ENCODE results near the gene ABITRAM. TPM values are rescaled to one million over a fixed set of nuclear protein-coding genes. Genes with fewer than 3 reads are reported as not detected.
"Not testable (repeated sequence)": the region's sequence is repeated elsewhere in the genome, so short reads cannot be mapped to it uniquely, and the experiment has no call there.

Gene ABITRAM
- total RNA-seq = 1 to 10 TPM; 5.2 to 8.3 (median 6.8) TPM
- long read RNA-seq, partial matches to known transcripts = 0 of 1 reads
- long read RNA-seq, other reads (novel, unspliced or antisense) = 1 of 1 reads

GRCh38 chr9:108934323-108934893 lies at the start of gene ABITRAM:
Gene ABITRAM (plus strand): TSS chr9:108934400. CDS start chr9:108934487, 87 bp downstream.
- DNase-seq (peak; percentile 83 to 89 (median 87)), ATAC-seq (peak; percentile 89 to 94 (median 92))
- peak within 1 kb of the TSS; percentile 82 to 91 (median 82) for H3K27ac ChIP-seq
- under 1% methylated on average over 13 of the region's 47 CpGs for WGBS (ENCODE audit: insufficient coverage, low coverage, low lambda C conversion rate, missing lambda C conversion rate)
- peaks cover 0 to 13% (median 0%) of the 10 kb centered on the region in 4 donors for H3K36me3 ChIP-seq
- intact Hi-C loops (cut with DNase I) = no loop called here
- peak within 1 kb of the TSS; percentile 84 to 95 (median 94) for H3K4me3 ChIP-seq
- TF ChIP-seq CTCF (IDR thresholded peaks at IDR 0.05) (no peak), POLR2A (IDR thresholded peaks at IDR 0.05) (no peak)
- H3K9me3 ChIP-seq = no peaks in the 10 kb centered on the region
- peaks cover 0 to 18% (median 5%) of the 10 kb centered on the region in 4 donors for H3K4me1 ChIP-seq
- H3K27me3 ChIP-seq = no peaks in the 10 kb centered on the region

- H3K9me3 ChIP-seq = no peaks in the 10 kb centered on the region
- 43% methylated on average over 3 of the region's 3 CpGs for WGBS (ENCODE audit: insufficient coverage, low coverage, low lambda C conversion rate, missing lambda C conversion rate)
- peak in 1 of 4 donors; percentile 5 for ATAC-seq
- no peak for DNase-seq
- intact Hi-C loops (cut with DNase I) = no loop called here
- peaks cover 0 to 34% (median 7%) of the 10 kb centered on the region in 4 donors for H3K4me1 ChIP-seq
- TF ChIP-seq POLR2A (IDR thresholded peaks at IDR 0.05) (no peak), CTCF (IDR thresholded peaks at IDR 0.05) (no peak)
- peaks cover 0 to 8% (median 2%) of the 10 kb centered on the region in 4 donors for H3K36me3 ChIP-seq
- no peaks in the 10 kb centered on the region for H3K27me3 ChIP-seq
- no peak overlapping the region for H3K4me3 ChIP-seq
- peak overlapping the region in 2 of 3 donors; percentile 69 to 81 for H3K27ac ChIP-seq
Measured at GRCh38 chr9:108884701-108885100, 49.5 kb upstream of the ABITRAM start.

GRCh38 chr9:108885643-108886348 lies 48.4 kb upstream of the ABITRAM start:
- whole genome bisulfite sequencing (ENCODE audit: insufficient coverage, low coverage, low lambda C conversion rate, missing lambda C conversion rate) = 0% methylated on average over 1 of the region's 1 CpG
- H3K9me3 ChIP-seq = no peaks in the 10 kb centered on the region
- no peaks in the 10 kb centered on the region for H3K27me3 ChIP-seq
- intact Hi-C loops (cut with DNase I) = no loop called here
- no peak for TF ChIP-seq POLR2A (IDR thresholded peaks at IDR 0.05)
- TF ChIP-seq CTCF (IDR thresholded peaks at IDR 0.05) = no peak
- no peak overlapping the region for H3K4me3 ChIP-seq
- peak overlapping the region; percentile 42 to 81 (median 72) for H3K27ac ChIP-seq
- H3K36me3 ChIP-seq = peaks cover 0 to 10% (median 3%) of the 10 kb centered on the region in 4 donors
- H3K4me1 ChIP-seq = peaks cover 0 to 37% (median 7%) of the 10 kb centered on the region in 4 donors
- peak; percentile 77 to 92 (median 82) for ATAC-seq
- DNase-seq = peak in 2 of 3 donors; percentile 51 to 70

- H3K4me3 ChIP-seq; H3K9me3 ChIP-seq; H3K27me3 ChIP-seq; DNase-seq; intact Hi-C loops (cut with DNase I): not testable (repeated sequence)
- ATAC-seq = peak; percentile 47 to 72 (median 66)
- Histone ChIP-seq H3K36me3 (peaks cover 0 to 20% (median 6%) of the 10 kb centered on the region in 4 donors), H3K27ac (peak overlapping the region; percentile 42 to 81 (median 72)), H3K4me1 (peaks cover 0 to 37% (median 7%) of the 10 kb centered on the region in 4 donors)
- 49% methylated on average over 3 of the region's 3 CpGs for WGBS (ENCODE audit: insufficient coverage, low coverage, low lambda C conversion rate, missing lambda C conversion rate)
Measured at GRCh38 chr9:108886594-108887271, 47.5 kb upstream of the ABITRAM start.
